ENCODE measurements around the gene UBE2D2. TPM values are rescaled to one million over a fixed set of nuclear protein-coding genes. Genes with fewer than 3 reads are reported as not detected.

UBE2D2 gene
- total and polyA plus RNA-seq, 2 of the 13 experiments (the other 11 are each of a cell fraction or from before 2014, with no cell fraction given) = 79.1 to 109 TPM

DNA sequence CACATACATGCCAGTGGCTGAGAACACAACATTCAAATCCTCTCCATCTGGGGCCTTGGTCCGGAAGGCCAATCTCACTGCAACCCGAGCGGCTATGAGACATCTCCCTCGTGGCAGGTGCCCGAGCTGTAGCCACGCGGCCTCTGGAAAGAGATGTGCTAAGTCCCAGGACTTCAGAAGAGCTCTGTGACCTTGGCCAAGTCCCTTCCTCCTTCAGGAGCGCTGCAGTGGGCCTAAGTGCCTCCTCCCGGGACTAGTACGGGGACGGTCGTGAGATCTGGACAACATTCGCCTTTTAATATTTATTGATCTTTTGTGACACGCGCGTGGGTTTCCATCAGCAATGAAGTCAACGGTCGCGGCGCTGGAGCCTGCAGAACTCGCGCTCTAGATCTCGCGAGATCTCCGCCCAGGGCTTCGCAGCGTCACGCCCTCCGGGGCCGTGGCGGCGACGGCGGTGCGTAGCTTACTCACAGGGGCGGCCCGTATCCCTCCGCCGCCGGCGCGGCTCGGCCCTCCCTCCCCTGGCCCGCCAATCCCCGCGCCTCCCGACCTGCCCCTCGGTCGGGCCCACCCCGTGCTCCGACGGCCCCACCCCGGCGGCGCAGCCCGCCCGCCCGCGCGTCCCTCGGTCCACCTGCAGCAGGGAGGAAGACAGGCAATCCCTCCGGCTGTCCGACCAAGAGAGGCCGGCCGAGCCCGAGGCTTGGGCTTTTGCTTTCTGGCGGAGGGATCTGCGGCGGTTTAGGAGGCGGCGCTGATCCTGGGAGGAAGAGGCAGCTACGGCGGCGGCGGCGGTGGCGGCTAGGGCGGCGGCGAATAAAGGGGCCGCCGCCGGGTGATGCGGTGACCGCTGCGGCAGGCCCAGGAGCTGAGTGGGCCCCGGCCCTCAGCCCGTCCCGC, at the start of gene UBE2D2 (continued):
- TF ChIP-seq KLF16 (CRISPR knock-in tag; IDR thresholded peaks at IDR 0.05) = peak in 1 of 2 experiments; percentile 83; a peak in 2 of 4 replicates
- TF ChIP-seq BORCS8-MEF2B (CRISPR knock-in tag; IDR thresholded peaks at IDR 0.05) = no peak; the same call in none of the 2 replicates
- no peak for TF ChIP-seq GPN1 (CRISPR knock-in tag; IDR thresholded peaks at IDR 0.05; ENCODE audit: borderline replicate concordance)
- no peak for TF ChIP-seq TERF1 (CRISPR knock-in tag; IDR thresholded peaks at IDR 0.05)
- TF ChIP-seq, protein P1, sequence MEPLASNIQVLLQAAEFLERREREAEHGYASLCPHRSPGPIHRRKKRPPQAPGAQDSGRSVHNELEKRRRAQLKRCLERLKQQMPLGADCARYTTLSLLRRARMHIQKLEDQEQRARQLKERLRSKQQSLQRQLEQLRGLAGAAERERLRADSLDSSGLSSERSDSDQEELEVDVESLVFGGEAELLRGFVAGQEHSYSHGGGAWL (CRISPR knock-in tag; IDR thresholded peaks at IDR 0.05) = no peak
- no peak for TF ChIP-seq ZNF235 (CRISPR knock-in tag; IDR thresholded peaks at IDR 0.05; ENCODE audit: borderline replicate concordance)
- no peak for TF ChIP-seq DZIP1 (CRISPR knock-in tag; IDR thresholded peaks at IDR 0.05)
- TF ChIP-seq, protein P2, sequence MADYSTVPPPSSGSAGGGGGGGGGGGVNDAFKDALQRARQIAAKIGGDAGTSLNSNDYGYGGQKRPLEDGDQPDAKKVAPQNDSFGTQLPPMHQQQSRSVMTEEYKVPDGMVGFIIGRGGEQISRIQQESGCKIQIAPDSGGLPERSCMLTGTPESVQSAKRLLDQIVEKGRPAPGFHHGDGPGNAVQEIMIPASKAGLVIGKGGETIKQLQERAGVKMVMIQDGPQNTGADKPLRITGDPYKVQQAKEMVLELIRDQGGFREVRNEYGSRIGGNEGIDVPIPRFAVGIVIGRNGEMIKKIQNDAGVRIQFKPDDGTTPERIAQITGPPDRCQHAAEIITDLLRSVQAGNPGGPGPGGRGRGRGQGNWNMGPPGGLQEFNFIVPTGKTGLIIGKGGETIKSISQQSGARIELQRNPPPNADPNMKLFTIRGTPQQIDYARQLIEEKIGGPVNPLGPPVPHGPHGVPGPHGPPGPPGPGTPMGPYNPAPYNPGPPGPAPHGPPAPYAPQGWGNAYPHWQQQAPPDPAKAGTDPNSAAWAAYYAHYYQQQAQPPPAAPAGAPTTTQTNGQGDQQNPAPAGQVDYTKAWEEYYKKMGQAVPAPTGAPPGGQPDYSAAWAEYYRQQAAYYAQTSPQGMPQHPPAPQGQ (CRISPR knock-in tag; IDR thresholded peaks at IDR 0.05; ENCODE audit: borderline replicate concordance) = no peak
- TF ChIP-seq, protein P3, sequence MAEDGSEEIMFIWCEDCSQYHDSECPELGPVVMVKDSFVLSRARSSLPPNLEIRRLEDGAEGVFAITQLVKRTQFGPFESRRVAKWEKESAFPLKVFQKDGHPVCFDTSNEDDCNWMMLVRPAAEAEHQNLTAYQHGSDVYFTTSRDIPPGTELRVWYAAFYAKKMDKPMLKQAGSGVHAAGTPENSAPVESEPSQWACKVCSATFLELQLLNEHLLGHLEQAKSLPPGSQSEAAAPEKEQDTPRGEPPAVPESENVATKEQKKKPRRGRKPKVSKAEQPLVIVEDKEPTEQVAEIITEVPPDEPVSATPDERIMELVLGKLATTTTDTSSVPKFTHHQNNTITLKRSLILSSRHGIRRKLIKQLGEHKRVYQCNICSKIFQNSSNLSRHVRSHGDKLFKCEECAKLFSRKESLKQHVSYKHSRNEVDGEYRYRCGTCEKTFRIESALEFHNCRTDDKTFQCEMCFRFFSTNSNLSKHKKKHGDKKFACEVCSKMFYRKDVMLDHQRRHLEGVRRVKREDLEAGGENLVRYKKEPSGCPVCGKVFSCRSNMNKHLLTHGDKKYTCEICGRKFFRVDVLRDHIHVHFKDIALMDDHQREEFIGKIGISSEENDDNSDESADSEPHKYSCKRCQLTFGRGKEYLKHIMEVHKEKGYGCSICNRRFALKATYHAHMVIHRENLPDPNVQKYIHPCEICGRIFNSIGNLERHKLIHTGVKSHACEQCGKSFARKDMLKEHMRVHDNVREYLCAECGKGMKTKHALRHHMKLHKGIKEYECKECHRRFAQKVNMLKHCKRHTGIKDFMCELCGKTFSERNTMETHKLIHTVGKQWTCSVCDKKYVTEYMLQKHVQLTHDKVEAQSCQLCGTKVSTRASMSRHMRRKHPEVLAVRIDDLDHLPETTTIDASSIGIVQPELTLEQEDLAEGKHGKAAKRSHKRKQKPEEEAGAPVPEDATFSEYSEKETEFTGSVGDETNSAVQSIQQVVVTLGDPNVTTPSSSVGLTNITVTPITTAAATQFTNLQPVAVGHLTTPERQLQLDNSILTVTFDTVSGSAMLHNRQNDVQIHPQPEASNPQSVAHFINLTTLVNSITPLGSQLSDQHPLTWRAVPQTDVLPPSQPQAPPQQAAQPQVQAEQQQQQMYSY (CRISPR knock-in tag; IDR thresholded peaks at IDR 0.05) = peak; percentile 52
- TF ChIP-seq TEAD3 (CRISPR knock-in tag; optimal IDR thresholded peaks at IDR 0.05; ENCODE audit: borderline replicate concordance) = no peak
- no peak for TF ChIP-seq TBL1XR1 (IDR thresholded peaks at IDR 0.05; ENCODE audit: borderline replicate concordance, low read length, partially characterized antibody)
- 0 out of 2 replicates have a peak, but pooled peaks have one; percentile 86 for TF ChIP-seq ZNF234 (CRISPR knock-in tag; conservative IDR thresholded peaks at IDR 0.05)
- no peak for TF ChIP-seq NFATC3 (CRISPR knock-in tag; IDR thresholded peaks at IDR 0.05)
- no peak; the same call in 1 of the 2 replicates for TF ChIP-seq ZNF547 (CRISPR knock-in tag; IDR thresholded peaks at IDR 0.05)
- TF ChIP-seq ATF6 (CRISPR knock-in tag; conservative IDR thresholded peaks at IDR 0.05) = peak; percentile 3; the same call in 1 of the 2 replicates
